ENCODE measurements around the gene KCNAB1.

Gene KCNAB1

GRCh38 chr3:156285626-156286025, 165.2 kb downstream of the KCNAB1 start:
- no peak overlapping the region for H3K27ac ChIP-seq (ENCODE audit: insufficient read depth, low read depth, low read length, poor library complexity, severe bottlenecking)
- H3K9me3 ChIP-seq (ENCODE audit: control insufficient read depth, low read length): no peaks in the 10 kb centered on the region
- H3K27me3 ChIP-seq (ENCODE audit: control insufficient read depth, insufficient read depth, low read length, poor library complexity, severe bottlenecking): peaks cover 17% of the 10 kb centered on the region
- WGBS, 2 experiments: 92 to 93% methylated on average over 2 of the region's 2 CpGs
- no peaks in the 10 kb centered on the region for H3K36me3 ChIP-seq (ENCODE audit: control insufficient read depth, insufficient read depth, low read length)
- no peaks in the 10 kb centered on the region for H3K4me1 ChIP-seq (ENCODE audit: control insufficient read depth, insufficient read depth, low read length)
- H3K4me3 ChIP-seq (ENCODE audit: insufficient read depth, low read depth, low read length): no peak overlapping the region

GRCh38 chr3:156290924-156291271, 170.5 kb downstream of the KCNAB1 start:
- Histone ChIP-seq H3K27ac (ENCODE audit: insufficient read depth, low read depth, low read length, poor library complexity, severe bottlenecking) (no peak overlapping the region), H3K4me3 (ENCODE audit: insufficient read depth, low read depth, low read length) (peak overlapping the region; percentile 4), H3K27me3 (ENCODE audit: control insufficient read depth, insufficient read depth, low read length, poor library complexity, severe bottlenecking) (peaks cover 53% of the 10 kb centered on the region), H3K9me3 (ENCODE audit: control insufficient read depth, low read length) (no peaks in the 10 kb centered on the region), H3K4me1 (ENCODE audit: control insufficient read depth, insufficient read depth, low read length) (peaks cover 8% of the 10 kb centered on the region), H3K36me3 (ENCODE audit: control insufficient read depth, insufficient read depth, low read length) (no peaks in the 10 kb centered on the region)
- 5% methylated on average over 11 of the region's 11 CpGs for WGBS, 2 experiments

GRCh38 chr3:156291272-156292123, 171.1 kb downstream of the KCNAB1 start:
- H3K4me1 ChIP-seq (ENCODE audit: control insufficient read depth, insufficient read depth, low read length): peaks cover 8% of the 10 kb centered on the region
- H3K27ac ChIP-seq (ENCODE audit: insufficient read depth, low read depth, low read length, poor library complexity, severe bottlenecking): no peak overlapping the region
- H3K4me3 ChIP-seq (ENCODE audit: insufficient read depth, low read depth, low read length): peak overlapping the region; percentile 4
- no peaks in the 10 kb centered on the region for H3K9me3 ChIP-seq (ENCODE audit: control insufficient read depth, low read length)
- H3K27me3 ChIP-seq (ENCODE audit: control insufficient read depth, insufficient read depth, low read length, poor library complexity, severe bottlenecking): peaks cover 53% of the 10 kb centered on the region
- WGBS, 2 experiments: 9 to 10% methylated on average over 51 of the region's 51 CpGs
- H3K36me3 ChIP-seq (ENCODE audit: control insufficient read depth, insufficient read depth, low read length): no peaks in the 10 kb centered on the region

DNA sequence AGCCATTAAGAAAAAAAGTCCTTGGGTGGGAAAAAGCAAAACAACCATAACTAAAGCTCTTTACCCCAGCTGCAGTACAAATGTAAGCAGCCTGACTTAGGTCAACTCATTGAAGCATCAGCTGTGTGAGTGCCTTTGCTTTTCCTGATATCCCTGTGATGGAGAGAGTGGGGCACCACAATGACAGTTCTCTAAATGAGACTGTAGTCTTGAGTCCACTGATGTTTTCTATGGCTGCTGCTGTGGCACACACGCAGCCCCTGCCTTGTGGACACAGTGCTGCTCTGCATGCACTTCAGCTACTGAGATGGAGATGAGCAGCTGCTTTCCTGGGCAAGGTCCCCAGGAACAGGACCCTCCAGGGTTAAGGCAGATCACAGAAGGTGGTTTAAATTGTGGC, 173.2 kb downstream of the KCNAB1 start:
- peaks cover 53% of the 10 kb centered on the region for H3K27me3 ChIP-seq (ENCODE audit: control insufficient read depth, insufficient read depth, low read length, poor library complexity, severe bottlenecking)
- 76 to 84% methylated on average over 1 of the region's 1 CpG for WGBS, 2 experiments
- no peak overlapping the region for H3K4me3 ChIP-seq (ENCODE audit: insufficient read depth, low read depth, low read length)
- H3K36me3 ChIP-seq (ENCODE audit: control insufficient read depth, insufficient read depth, low read length): no peaks in the 10 kb centered on the region
- no peaks in the 10 kb centered on the region for H3K9me3 ChIP-seq (ENCODE audit: control insufficient read depth, low read length)
- H3K27ac ChIP-seq (ENCODE audit: insufficient read depth, low read depth, low read length, poor library complexity, severe bottlenecking): no peak overlapping the region
- H3K4me1 ChIP-seq (ENCODE audit: control insufficient read depth, insufficient read depth, low read length): peaks cover 8% of the 10 kb centered on the region

DNA sequence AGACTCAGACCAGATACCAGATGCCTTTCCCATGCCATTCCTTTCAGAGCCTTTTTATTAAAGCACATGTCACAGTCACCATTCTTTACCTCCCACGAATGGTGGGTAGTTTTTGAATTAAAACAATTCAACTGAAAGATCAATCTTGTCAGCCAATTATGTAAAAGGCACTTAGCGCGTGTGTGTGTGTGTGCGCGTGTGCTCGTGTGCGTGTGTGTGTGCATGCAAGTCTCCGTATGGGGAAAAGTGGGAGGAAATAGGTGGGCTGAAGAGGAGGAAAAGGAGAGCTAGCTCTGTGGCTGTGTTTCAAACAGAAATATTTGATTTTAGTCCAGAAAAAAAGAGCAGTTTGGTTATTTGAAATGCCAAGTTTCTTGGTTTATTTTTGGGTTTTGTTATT, 177.2 kb downstream of the KCNAB1 start:
- Histone ChIP-seq H3K27ac (ENCODE audit: insufficient read depth, low read depth, low read length, poor library complexity, severe bottlenecking) (no peak overlapping the region), H3K4me1 (ENCODE audit: control insufficient read depth, insufficient read depth, low read length) (no peaks in the 10 kb centered on the region), H3K4me3 (ENCODE audit: insufficient read depth, low read depth, low read length) (no peak overlapping the region), H3K36me3 (ENCODE audit: control insufficient read depth, insufficient read depth, low read length) (no peaks in the 10 kb centered on the region), H3K9me3 (ENCODE audit: control insufficient read depth, low read length) (no peaks in the 10 kb centered on the region), H3K27me3 (ENCODE audit: control insufficient read depth, insufficient read depth, low read length, poor library complexity, severe bottlenecking) (peaks cover 16% of the 10 kb centered on the region)
- 87 to 90% methylated on average over 8 of the region's 8 CpGs for WGBS, 2 experiments

DNA sequence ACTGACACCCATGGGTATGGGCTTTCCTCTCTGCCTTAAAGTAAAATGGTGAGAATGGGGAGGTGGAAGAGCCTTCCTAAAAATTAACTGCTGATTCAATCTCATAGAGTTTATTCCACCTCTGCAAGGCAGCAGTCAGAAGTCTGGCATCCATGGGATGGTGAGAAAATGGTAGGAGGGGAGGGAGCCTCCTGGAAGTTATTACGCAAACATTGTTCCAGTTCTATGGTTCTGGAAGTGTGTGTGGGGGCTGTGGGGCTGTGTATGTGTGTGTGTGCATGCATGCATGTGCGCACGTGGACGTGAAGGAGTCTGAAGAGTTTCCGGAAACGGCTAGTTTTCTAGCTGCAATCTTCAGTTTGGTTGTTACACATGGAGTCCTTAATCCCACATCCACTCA, 177.6 kb downstream of the KCNAB1 start:
- Histone ChIP-seq H3K27ac (ENCODE audit: insufficient read depth, low read depth, low read length, poor library complexity, severe bottlenecking) (no peak overlapping the region), H3K4me3 (ENCODE audit: insufficient read depth, low read depth, low read length) (no peak overlapping the region), H3K4me1 (ENCODE audit: control insufficient read depth, insufficient read depth, low read length) (no peaks in the 10 kb centered on the region), H3K36me3 (ENCODE audit: control insufficient read depth, insufficient read depth, low read length) (no peaks in the 10 kb centered on the region), H3K9me3 (ENCODE audit: control insufficient read depth, low read length) (no peaks in the 10 kb centered on the region), H3K27me3 (ENCODE audit: control insufficient read depth, insufficient read depth, low read length, poor library complexity, severe bottlenecking) (peaks cover 11% of the 10 kb centered on the region)
- 93 to 97% methylated on average over 6 of the region's 6 CpGs for WGBS, 2 experiments

GRCh38 chr3:156298938-156299337, 178.6 kb downstream of the KCNAB1 start:
- Histone ChIP-seq H3K27ac (ENCODE audit: insufficient read depth, low read depth, low read length, poor library complexity, severe bottlenecking) (no peak overlapping the region), H3K9me3 (ENCODE audit: control insufficient read depth, low read length) (no peaks in the 10 kb centered on the region), H3K36me3 (ENCODE audit: control insufficient read depth, insufficient read depth, low read length) (no peaks in the 10 kb centered on the region), H3K4me1 (ENCODE audit: control insufficient read depth, insufficient read depth, low read length) (no peaks in the 10 kb centered on the region), H3K27me3 (ENCODE audit: control insufficient read depth, insufficient read depth, low read length, poor library complexity, severe bottlenecking) (peaks cover 3% of the 10 kb centered on the region), H3K4me3 (ENCODE audit: insufficient read depth, low read depth, low read length) (no peak overlapping the region)
- 92 to 94% methylated on average over 2 of the region's 2 CpGs for WGBS, 2 experiments

- Histone ChIP-seq H3K4me3 (ENCODE audit: insufficient read depth, low read depth, low read length) (no peak overlapping the region), H3K9me3 (ENCODE audit: control insufficient read depth, low read length) (no peaks in the 10 kb centered on the region), H3K27me3 (ENCODE audit: control insufficient read depth, insufficient read depth, low read length, poor library complexity, severe bottlenecking) (no peaks in the 10 kb centered on the region), H3K36me3 (ENCODE audit: control insufficient read depth, insufficient read depth, low read length) (no peaks in the 10 kb centered on the region), H3K27ac (ENCODE audit: insufficient read depth, low read depth, low read length, poor library complexity, severe bottlenecking) (no peak overlapping the region), H3K4me1 (ENCODE audit: control insufficient read depth, insufficient read depth, low read length) (no peaks in the 10 kb centered on the region)
- 89 to 93% methylated on average over 2 of the region's 2 CpGs for WGBS, 2 experiments
Measured at GRCh38 chr3:156299569-156299968, 179.2 kb downstream of the KCNAB1 start.

GRCh38 chr3:156300371-156300770, 180.0 kb downstream of the KCNAB1 start:
- Histone ChIP-seq H3K27me3 (ENCODE audit: control insufficient read depth, insufficient read depth, low read length, poor library complexity, severe bottlenecking) (no peaks in the 10 kb centered on the region), H3K27ac (ENCODE audit: insufficient read depth, low read depth, low read length, poor library complexity, severe bottlenecking) (no peak overlapping the region), H3K4me1 (ENCODE audit: control insufficient read depth, insufficient read depth, low read length) (no peaks in the 10 kb centered on the region), H3K9me3 (ENCODE audit: control insufficient read depth, low read length) (no peaks in the 10 kb centered on the region), H3K36me3 (ENCODE audit: control insufficient read depth, insufficient read depth, low read length) (no peaks in the 10 kb centered on the region), H3K4me3 (ENCODE audit: insufficient read depth, low read depth, low read length) (no peak overlapping the region)
- WGBS, 2 experiments: 95 to 99% methylated on average over 2 to 3 of the region's 3 CpGs

GRCh38 chr3:156300929-156301840, 180.8 kb downstream of the KCNAB1 start:
- H3K4me3 ChIP-seq (ENCODE audit: insufficient read depth, low read depth, low read length): no peak overlapping the region
- 93 to 94% methylated on average over 6 of the region's 6 CpGs for WGBS, 2 experiments

More at GRCh38 chr3:156300929-156301840, 180.8 kb downstream of the KCNAB1 start:
- Histone ChIP-seq H3K27ac (ENCODE audit: insufficient read depth, low read depth, low read length, poor library complexity, severe bottlenecking) (no peak overlapping the region), H3K27me3 (ENCODE audit: control insufficient read depth, insufficient read depth, low read length, poor library complexity, severe bottlenecking) (no peaks in the 10 kb centered on the region), H3K4me1 (ENCODE audit: control insufficient read depth, insufficient read depth, low read length) (no peaks in the 10 kb centered on the region), H3K36me3 (ENCODE audit: control insufficient read depth, insufficient read depth, low read length) (no peaks in the 10 kb centered on the region), H3K9me3 (ENCODE audit: control insufficient read depth, low read length) (no peaks in the 10 kb centered on the region)

All from ectodermal cell (in vitro differentiated cells).